Activated CD8-positive, alpha-beta memory T cell treated with anti-CD3 and anti-CD28 coated beads for 36 hours (primary cell): Measurements from ENCODE around the gene ST3GAL5. TPM values are rescaled to one million over a fixed set of nuclear protein-coding genes. Genes with fewer than 3 reads are reported as not detected.

Experiments
- CTCF ChIA-PET: fragments of 350-600 bp; sonication (Branson Sonifier 250); formaldehyde crosslinking; loops from one replicate; lab custom pipeline; 2021; ENCODE audit warnings: antibody characterized with exemption; lab: Charles Lee
- POLR2A ChIA-PET: fragments of 350-600 bp; sonication (Branson Sonifier 250); formaldehyde crosslinking; loops from one replicate; lab custom pipeline; 2021; ENCODE audit warnings: antibody characterized with exemption; lab: Charles Lee
- total RNA-seq, 2 experiments: library from RNA; stranded (reverse); gene quantifications; one replicate each; pipeline ENCODE4 v1.2.3, GENCODE V29; 2021

ST3GAL5 gene
- total RNA-seq, 2 experiments from 2014 or later, result 11.5 to 11.6 TPM

- ChIA-PET CTCF (interaction anchor here (2.7 kb wide), 1 partner anchor 77 kb away, joined by 9 read pairs; no protein-coding TSS in a partner anchor), POLR2A (no interaction called here)
Measured at GRCh38 chr2:85806358-85807118, 82.3 kb downstream of the ST3GAL5 start.

- ChIA-PET CTCF (interaction anchor here (2.7 kb wide), 1 partner anchor 75 kb away, joined by 9 read pairs; no protein-coding TSS in a partner anchor), POLR2A (no interaction called here)
Measured at GRCh38 chr2:85804583-85804982, 84.2 kb downstream of the ST3GAL5 start.

GRCh38 chr2:85803704-85804425, 84.9 kb downstream of the ST3GAL5 start:
- CTCF ChIA-PET, result interaction anchor here (2.7 kb wide), 1 partner anchor 74 kb away, joined by 9 read pairs; no protein-coding TSS in a partner anchor
- POLR2A ChIA-PET, result no interaction called here

- POLR2A ChIA-PET, result no interaction called here
- CTCF ChIA-PET, result interaction anchor here (0.6 kb wide), 1 partner anchor 132 kb away, joined by 3 read pairs; no protein-coding TSS in a partner anchor
Measured at GRCh38 chr2:85802354-85803103, 86.3 kb downstream of the ST3GAL5 start.

GRCh38 chr2:85801871-85802270, 86.9 kb downstream of the ST3GAL5 start:
- ChIA-PET CTCF (no interaction called here), POLR2A (no interaction called here)

GRCh38 chr2:85800586-85800985, 88.2 kb downstream of the ST3GAL5 start:
- POLR2A ChIA-PET, result no interaction called here
- CTCF ChIA-PET, result no interaction called here

- POLR2A ChIA-PET, result interaction anchor here (0.5 kb wide), 1 partner anchor 461 kb away, joined by 3 read pairs; no protein-coding TSS in a partner anchor
- CTCF ChIA-PET, result interaction anchor here (0.8 kb wide), 1 partner anchor 70 kb away, joined by 5 read pairs; no protein-coding TSS in a partner anchor
Measured at GRCh38 chr2:85799215-85799956, 89.4 kb downstream of the ST3GAL5 start.

- POLR2A ChIA-PET, result no interaction called here
- CTCF ChIA-PET, result no interaction called here
Measured at GRCh38 chr2:85797921-85798320, 90.9 kb downstream of the ST3GAL5 start.

GRCh38 chr2:85797263-85797660, 91.5 kb downstream of the ST3GAL5 start:
- POLR2A ChIA-PET, result no interaction called here
- CTCF ChIA-PET, result no interaction called here

GRCh38 chr2:85796341-85797262, 92.2 kb downstream of the ST3GAL5 start:
- CTCF ChIA-PET, result interaction anchor here (1.3 kb wide), 1 partner anchor 16 kb away, joined by 3 read pairs; no protein-coding TSS in a partner anchor

GRCh38 chr2:85796046-85796340, 92.8 kb downstream of the ST3GAL5 start:
- ChIA-PET CTCF (interaction anchor here (1.3 kb wide), 1 partner anchor 16 kb away, joined by 3 read pairs; no protein-coding TSS in a partner anchor), POLR2A (no interaction called here)

More at GRCh38 chr2:85796341-85797262, 92.2 kb downstream of the ST3GAL5 start:
- POLR2A ChIA-PET, result no interaction called here

GRCh38 chr2:85795331-85796045, 93.3 kb downstream of the ST3GAL5 start:
- POLR2A ChIA-PET, result no interaction called here
- CTCF ChIA-PET, result interaction anchor here (1.3 kb wide), 1 partner anchor 17 kb away, joined by 3 read pairs; no protein-coding TSS in a partner anchor

- CTCF ChIA-PET, result no interaction called here
- POLR2A ChIA-PET, result no interaction called here
Measured at GRCh38 chr2:85794491-85795121, 94.2 kb downstream of the ST3GAL5 start.

GRCh38 chr2:85794038-85794441, 94.8 kb downstream of the ST3GAL5 start:
- POLR2A ChIA-PET, result no interaction called here
- CTCF ChIA-PET, result no interaction called here

- ChIA-PET POLR2A (no interaction called here), CTCF (no interaction called here)
Measured at GRCh38 chr2:85793584-85793983, 95.2 kb downstream of the ST3GAL5 start.

- POLR2A ChIA-PET, result no interaction called here
Measured at GRCh38 chr2:85792783-85793441, 95.9 kb downstream of the ST3GAL5 start.

More at GRCh38 chr2:85792783-85793441, 95.9 kb downstream of the ST3GAL5 start:
- CTCF ChIA-PET, result no interaction called here
